WI38 (cell line): ENCODE results near the gene CDC25B.

ENCODE experiments used
- H3K4me3 ChIP-seq: 2 replicates; pipeline ENCODE4 v1.5.1; 2011; ENCODE audit warnings: low read depth, mild to moderate bottlenecking, control low read depth, low read length
- CTCF ChIP-seq: IDR thresholded peaks from 2 replicates; pipeline ENCODE4 v1.5.1; 2012; ENCODE audit warnings: low read depth, mild to moderate bottlenecking, control low read depth, low read length

Gene CDC25B

GRCh38 chr20:3798373-3798768 is 2.3 kb downstream of the CDC25B start:
- TF ChIP-seq CTCF, result no peak
- peak overlapping the region; percentile 87 for H3K4me3 ChIP-seq

DNA sequence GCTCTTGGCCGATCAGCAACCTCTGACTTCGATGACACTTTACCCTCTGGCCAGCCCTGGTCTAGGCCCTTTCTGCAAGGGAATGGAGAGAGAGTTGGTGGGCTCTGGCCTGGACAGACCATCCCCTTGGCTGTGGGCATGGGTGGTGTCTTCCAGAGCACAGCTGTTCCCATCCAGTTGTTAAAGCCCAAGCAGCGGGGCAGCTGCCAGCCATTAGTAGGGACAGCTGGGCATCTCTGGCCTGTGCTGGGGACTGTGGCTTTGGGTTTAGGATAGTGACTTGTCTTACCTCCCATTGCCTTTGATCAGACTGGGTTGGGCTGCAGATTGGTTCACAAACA is 2.8 kb downstream of the CDC25B start:
- TF ChIP-seq CTCF, result no peak
- H3K4me3 ChIP-seq, result no peak overlapping the region

DNA sequence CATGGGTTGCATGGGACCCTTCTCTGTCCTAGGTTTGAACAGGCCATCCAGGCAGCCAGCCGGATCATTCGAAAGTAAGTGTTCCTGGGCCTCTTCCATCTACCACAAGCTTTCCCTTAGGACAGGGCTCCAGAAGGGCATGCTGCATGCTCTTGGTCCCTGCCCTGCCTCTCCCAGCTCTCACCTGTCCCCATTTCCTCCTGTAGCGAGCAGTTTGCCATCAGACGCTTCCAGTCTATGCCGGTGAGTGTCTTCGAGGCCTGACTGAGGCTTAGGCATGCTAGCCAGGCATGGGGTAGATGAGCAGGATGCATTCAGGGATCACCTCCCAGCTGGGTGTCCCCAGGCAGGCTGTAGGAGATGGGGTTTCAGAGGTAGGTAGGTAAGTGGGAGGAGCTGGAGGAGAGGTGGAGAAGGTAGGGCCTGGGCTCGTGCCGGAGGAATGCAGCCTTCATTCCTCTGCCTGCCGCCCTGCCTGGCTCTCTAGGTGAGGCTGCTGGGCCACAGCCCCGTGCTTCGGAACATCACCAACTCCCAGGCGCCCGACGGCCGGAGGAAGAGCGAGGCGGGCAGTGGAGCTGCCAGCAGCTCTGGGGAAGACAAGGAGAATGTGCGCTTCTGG is 4.3 kb downstream of the CDC25B start:
- TF ChIP-seq CTCF, result no peak
- H3K4me3 ChIP-seq, result no peak overlapping the region

- TF ChIP-seq CTCF, result no peak
- no peak overlapping the region for H3K4me3 ChIP-seq
Observed at GRCh38 chr20:3800878-3801260, 4.8 kb downstream of the CDC25B start.

DNA sequence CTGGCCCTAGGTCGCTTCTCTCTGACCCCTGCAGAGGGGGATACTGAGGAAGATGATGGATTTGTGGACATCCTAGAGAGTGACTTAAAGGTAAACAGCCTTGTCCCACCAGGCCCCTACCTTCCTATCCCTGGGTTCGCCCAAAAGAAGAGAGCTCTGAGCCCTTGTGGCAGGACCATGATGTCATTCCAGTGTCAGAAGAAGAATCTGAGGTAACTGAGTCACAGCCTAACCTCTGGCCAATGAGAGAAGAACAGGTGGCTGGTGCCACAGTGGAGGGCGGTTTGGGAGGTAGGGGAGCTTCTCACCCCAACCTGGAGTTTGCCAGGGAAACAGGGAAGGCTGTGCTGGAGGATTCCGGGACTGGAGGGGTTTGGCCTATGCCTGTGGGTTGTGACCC is 5.2 kb downstream of the CDC25B start:
- no peak overlapping the region for H3K4me3 ChIP-seq
- TF ChIP-seq CTCF, result no peak

GRCh38 chr20:3801846-3802245 is 5.7 kb downstream of the CDC25B start:
- H3K4me3 ChIP-seq, result no peak overlapping the region
- TF ChIP-seq CTCF, result no peak

DNA sequence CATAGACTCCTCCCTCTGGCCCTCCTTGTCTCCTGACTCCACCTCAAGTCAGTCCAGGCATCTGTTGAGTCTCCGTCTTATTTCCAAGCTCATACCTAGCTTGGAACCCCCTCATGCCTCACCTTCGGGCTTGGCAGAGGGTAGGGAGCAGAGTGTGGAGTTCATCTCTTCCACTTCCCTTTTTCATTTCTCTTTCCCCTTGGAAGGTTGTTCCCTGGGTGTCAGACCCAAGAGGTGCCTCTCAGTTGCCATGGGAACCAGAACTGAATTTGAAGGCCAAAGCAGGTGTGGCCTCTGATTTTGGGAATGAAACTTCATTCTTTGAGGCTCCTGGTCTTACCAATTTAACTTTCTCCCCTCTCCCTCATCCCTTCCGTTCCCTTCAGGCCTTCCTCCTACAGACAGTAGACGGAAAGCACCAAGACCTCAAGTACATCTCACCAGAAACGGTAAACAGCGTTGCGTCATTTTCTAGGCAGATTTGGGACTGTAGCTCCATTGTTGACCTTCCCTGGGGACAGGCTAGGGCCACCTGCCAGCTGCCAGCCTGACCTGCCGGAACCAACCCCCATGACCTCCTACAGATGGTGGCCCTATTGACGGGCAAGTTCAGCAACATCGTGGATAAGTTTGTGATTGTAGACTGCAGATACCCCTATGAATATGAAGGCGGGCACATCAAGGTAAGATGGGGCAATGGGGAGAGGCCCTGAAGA is 6.6 kb downstream of the CDC25B start:
- no peak overlapping the region for H3K4me3 ChIP-seq
- no peak for TF ChIP-seq CTCF
